ENCODE results near the gene IZUMO1. TPM values are rescaled to one million over a fixed set of nuclear protein-coding genes. Genes with fewer than 3 reads are reported as not detected.
"Not testable (repeated sequence)": the region's sequence is repeated elsewhere in the genome, so short reads cannot be mapped to it uniquely, and the experiment has no call there.

IZUMO1 gene
- total RNA-seq, 1 donor from 2014 or later = 0.21 TPM

- Mint-ChIP-seq H3K27me3 (peaks cover 17% of the 10 kb centered on the region), H3K27ac (no peak overlapping the region), H3K4me1 (peaks cover 9% of the 10 kb centered on the region), H3K9me3 (no peaks in the 10 kb centered on the region), H3K4me3 (no peak overlapping the region), H3K36me3 (ENCODE audit: low read depth) (no peaks in the 10 kb centered on the region)
- no peak for DNase-seq
- intact Hi-C loops (cut with micrococcal nuclease) = no loop called here
These were observed 48.7 kb downstream of the IZUMO1 start for GRCh38 chr19:48698046-48698445.

GRCh38 chr19:48696353-48697010 lies 50.2 kb downstream of the IZUMO1 start:
- Mint-ChIP-seq H3K9me3 (no peaks in the 10 kb centered on the region), H3K4me3 (peak overlapping the region; percentile 47), H3K27ac (no peak overlapping the region), H3K27me3 (peaks cover 17% of the 10 kb centered on the region), H3K36me3 (ENCODE audit: low read depth) (no peaks in the 10 kb centered on the region), H3K4me1 (peaks cover 9% of the 10 kb centered on the region)
- DNase-seq = no peak
- intact Hi-C loops (cut with micrococcal nuclease) = no loop called here

GRCh38 chr19:48695743-48696352 lies 50.9 kb downstream of the IZUMO1 start, which contains the start of gene FUT2:
Gene FUT2, plus strand, starts transcription at chr19:48695971. Its CDS starts 6,986 bp downstream, at chr19:48702957.
- H3K9me3 Mint-ChIP-seq = no peaks in the 10 kb centered on the region
- H3K27ac Mint-ChIP-seq = no peak within 1 kb of the TSS
- H3K4me3 Mint-ChIP-seq = peak within 1 kb of the TSS; percentile 47
- peaks cover 9% of the 10 kb centered on the region for H3K4me1 Mint-ChIP-seq
- H3K27me3 Mint-ChIP-seq = peaks cover 17% of the 10 kb centered on the region
- intact Hi-C loops (cut with micrococcal nuclease) = no loop called here
- no peaks in the 10 kb centered on the region for H3K36me3 Mint-ChIP-seq (ENCODE audit: low read depth)
- no peak for DNase-seq

- DNase-seq; H3K27ac Mint-ChIP-seq; H3K4me1 Mint-ChIP-seq; H3K9me3 Mint-ChIP-seq; H3K36me3 Mint-ChIP-seq (ENCODE audit: low read depth); H3K4me3 Mint-ChIP-seq; intact Hi-C loops (cut with micrococcal nuclease): not testable (repeated sequence)
- peaks cover 17% of the 10 kb centered on the region for H3K27me3 Mint-ChIP-seq
These were observed 53.1 kb downstream of the IZUMO1 start for GRCh38 chr19:48693629-48694028.

Other genes starting within 250 kb of the IZUMO1 start
- 3.0 and 3.6 TPM in 2 replicates for gene LMTK3, start 235.1 kb downstream of the IZUMO1 start, total RNA-seq
- not detected in 2 replicates for gene SULT2B1, start 194.7 kb downstream of the IZUMO1 start, total RNA-seq
- not detected in 2 replicates for gene SPACA4, start 140.2 kb downstream of the IZUMO1 start, total RNA-seq
- gene FAM83E, start 131.8 kb downstream of the IZUMO1 start, total RNA-seq = 5.1 and 6.4 TPM in 2 replicates
- gene RPL18, start 127.7 kb downstream of the IZUMO1 start, total RNA-seq = 1,885 and 1,938 TPM in 2 replicates
- gene SPHK2, start 127.4 kb downstream of the IZUMO1 start, total RNA-seq = 36.4 and 39.0 TPM in 2 replicates
- gene DBP, start 109.5 kb downstream of the IZUMO1 start, total RNA-seq = 10.7 and 11.2 TPM in 2 replicates
- gene CA11, start 100.7 kb downstream of the IZUMO1 start, total RNA-seq = 10.9 and 12.5 TPM in 2 replicates
- gene NTN5, start 73.9 kb downstream of the IZUMO1 start, total RNA-seq = 0.30 and 0.78 TPM in 2 replicates
- not detected in 2 replicates for gene FUT2, start 50.9 kb downstream of the IZUMO1 start, total RNA-seq
- 1.2 and 1.4 TPM in 2 replicates for gene MAMSTR, start 27.2 kb downstream of the IZUMO1 start, total RNA-seq
- 0.71 and 0.82 TPM in 2 replicates for gene RASIP1, start 6.3 kb downstream of the IZUMO1 start, total RNA-seq
- 0.23 and 0.26 TPM in 2 replicates for gene FUT1, start 5.7 kb upstream of the IZUMO1 start, total RNA-seq
- gene FGF21, start 8.6 kb upstream of the IZUMO1 start, total RNA-seq = not detected in 2 replicates
- gene BCAT2, start 64.1 kb upstream of the IZUMO1 start, total RNA-seq = 90.3 and 95.7 TPM in 2 replicates
- gene HSD17B14, start 89.6 kb upstream of the IZUMO1 start, total RNA-seq = 0.44 and 0.47 TPM in 2 replicates
- gene PLEKHA4, start 121.7 kb upstream of the IZUMO1 start, total RNA-seq = 1.8 and 1.9 TPM in 2 replicates
- 40.5 and 42.1 TPM in 2 replicates for gene PPP1R15A, start 125.5 kb upstream of the IZUMO1 start, total RNA-seq
- not detected in 2 replicates for gene TULP2, start 151.8 kb upstream of the IZUMO1 start, total RNA-seq
- 116 and 117 TPM in 2 replicates for gene NUCB1, start 153.4 kb upstream of the IZUMO1 start, total RNA-seq
- gene DHDH, start 186.8 kb upstream of the IZUMO1 start, total RNA-seq = 0.35 TPM in 1 of 2 replicates, not detected in the other
- gene BAX, start 208.0 kb upstream of the IZUMO1 start, total RNA-seq = 257 and 298 TPM in 2 replicates
- gene FTL, start 218.4 kb upstream of the IZUMO1 start, total RNA-seq = 696 and 697 TPM in 2 replicates
- gene GYS1, start 246.4 kb upstream of the IZUMO1 start, total RNA-seq = 73.8 and 77.8 TPM in 2 replicates
- 190 and 195 TPM in 2 replicates for gene RUVBL2, start 247.0 kb upstream of the IZUMO1 start, total RNA-seq